ENCODE measurements around the gene IL4R.

GRCh38 chr16:27404163-27404823 lies 90.5 kb downstream of the IL4R start:
- TF ChIP-seq RFX5 (IDR thresholded peaks at IDR 0.05; ENCODE audit: low read depth, low read length) (no peak), JUNB (IDR thresholded peaks at IDR 0.05) (no peak), CTCF (IDR thresholded peaks at IDR 0.05 in 2 of 3, conservative IDR thresholded peaks at IDR 0.05 in 1 of 3; ENCODE audit: control insufficient read depth in 2 of 3, extremely low read depth in 1 of 3, insufficient read depth in 1 of 3, low read depth in 3 of 3, low read length in 3 of 3) (no peak), SRF (IDR thresholded peaks at IDR 0.05; ENCODE audit: low read depth in 2 of 2, low read length in 2 of 2) (no peak), POLR2A (IDR thresholded peaks at IDR 0.05; ENCODE audit: low read depth, low read length) (peak; percentile 14), JUND (IDR thresholded peaks at IDR 0.05; ENCODE audit: low read depth, low read length) (0 out of 2 replicates have a peak, but pooled peaks have one; percentile 50), CBX3 (IDR thresholded peaks at IDR 0.05; ENCODE audit: borderline replicate concordance, low read depth) (no peak)
